Metanephros (tissue), 1 donor: Measurements from ENCODE around the gene KLHL29. TPM values are rescaled to one million over a fixed set of nuclear protein-coding genes. Genes with fewer than 3 reads are reported as not detected.

Experiments used
- total RNA-seq: library from RNA; depleted of rRNA; stranded (reverse); fragments of >200 nt; gene quantifications from one replicate; pipeline ENCODE4 v1.2.3, GENCODE V29; 2014

Gene KLHL29
- 11.2 TPM for total RNA-seq

GRCh38 chr2:23384551-23385343, at the start of gene KLHL29:
KLHL29 (plus strand) TSS chr2:23385179; CDS start chr2:23562197, 177,018 bp downstream.

